Activated CD4-positive, CD25-positive, alpha-beta regulatory T cell treated with anti-CD3 and anti-CD28 coated beads, Interleukin-2, amount 50 U/mL, for 72 hours (primary cell): Measurements from ENCODE around the gene SPACDR.

Experiments
- DNase-seq: peaks from one replicate; pipeline ENCODE4 v3.0.0; 2021

Gene SPACDR

DNA sequence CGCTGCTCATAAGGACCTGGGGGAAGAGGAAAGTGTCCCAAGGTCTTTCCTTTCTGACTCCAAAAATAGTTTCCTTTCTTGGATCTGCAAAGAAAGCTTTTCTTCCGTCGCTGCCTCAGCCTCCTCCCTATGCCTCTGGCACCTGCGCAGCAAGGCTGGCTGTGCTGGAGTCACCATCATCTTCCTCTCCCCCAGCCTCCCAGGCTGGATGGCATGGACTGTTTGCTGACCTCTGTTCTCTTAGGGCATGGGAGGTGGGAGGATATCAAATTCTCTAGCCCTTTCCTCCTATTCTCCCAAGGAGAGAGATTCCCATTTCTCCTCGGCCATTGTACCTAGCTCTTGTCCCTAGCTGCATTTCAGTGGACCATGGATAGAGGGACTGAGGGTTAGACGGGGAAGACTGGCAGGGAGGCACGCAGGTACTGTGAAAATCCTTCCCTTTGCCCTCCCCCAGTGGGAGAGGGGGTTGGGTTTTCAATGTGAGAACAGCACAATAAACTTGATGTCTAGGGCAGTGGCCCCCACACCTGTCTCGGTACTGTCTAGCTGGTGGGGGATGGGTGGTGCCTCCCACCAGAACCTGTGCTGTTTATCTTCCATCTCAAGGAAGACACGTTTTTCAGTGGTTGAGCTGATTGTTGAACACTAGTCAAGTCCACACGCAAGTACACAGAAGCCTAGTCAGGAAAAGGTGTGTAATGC lies 30.3 kb downstream of the SPACDR start:
- DNase-seq, result no peak

DNA sequence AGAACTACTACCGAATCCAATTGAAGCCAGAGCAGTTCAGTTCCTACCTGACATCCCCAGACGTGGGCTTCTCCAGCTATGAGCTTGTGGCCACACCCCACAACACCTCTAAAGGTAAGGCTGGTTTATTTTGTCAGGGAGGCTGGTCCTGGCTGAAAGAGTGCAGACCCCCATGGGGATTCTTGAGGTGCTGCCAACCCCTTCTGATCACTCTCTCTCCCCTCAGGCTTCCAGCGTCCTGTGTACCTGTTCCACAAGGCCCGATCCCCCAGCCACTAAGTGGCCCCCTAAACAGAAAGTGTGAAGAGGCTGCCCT lies 30.8 kb downstream of the SPACDR start:
- no peak for DNase-seq

DNA sequence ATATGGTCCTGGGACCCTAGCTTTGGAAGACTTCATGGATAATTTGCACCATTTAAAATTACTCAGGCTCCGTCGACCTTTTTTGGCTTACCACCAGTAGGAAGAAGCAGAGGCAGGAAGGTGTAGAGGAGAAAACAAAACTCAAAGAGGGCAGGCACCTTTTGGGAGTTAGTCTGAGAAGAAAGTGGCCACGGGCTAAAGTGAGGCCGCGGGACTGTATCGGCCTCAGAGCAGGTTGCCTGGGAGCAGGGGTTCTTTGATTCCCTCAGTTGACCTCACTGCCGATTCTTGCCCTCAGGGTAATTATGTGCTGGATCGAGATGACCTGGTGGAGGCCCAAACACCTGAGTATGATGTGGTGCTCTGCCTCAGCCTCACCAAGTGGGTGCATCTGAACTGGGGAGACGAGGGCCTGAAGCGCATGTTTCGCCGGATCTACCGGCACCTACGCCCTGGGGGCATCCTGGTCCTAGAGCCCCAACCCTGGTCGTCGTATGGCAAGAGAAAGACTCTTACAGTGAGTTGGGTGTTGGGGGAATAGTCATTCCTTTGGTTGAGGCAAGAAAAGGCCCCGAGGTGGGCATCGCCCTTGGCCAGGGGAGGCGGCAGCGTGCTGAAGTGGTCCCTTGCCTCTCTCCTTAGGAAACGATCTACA lies 31.3 kb downstream of the SPACDR start:
- no peak for DNase-seq

DNA sequence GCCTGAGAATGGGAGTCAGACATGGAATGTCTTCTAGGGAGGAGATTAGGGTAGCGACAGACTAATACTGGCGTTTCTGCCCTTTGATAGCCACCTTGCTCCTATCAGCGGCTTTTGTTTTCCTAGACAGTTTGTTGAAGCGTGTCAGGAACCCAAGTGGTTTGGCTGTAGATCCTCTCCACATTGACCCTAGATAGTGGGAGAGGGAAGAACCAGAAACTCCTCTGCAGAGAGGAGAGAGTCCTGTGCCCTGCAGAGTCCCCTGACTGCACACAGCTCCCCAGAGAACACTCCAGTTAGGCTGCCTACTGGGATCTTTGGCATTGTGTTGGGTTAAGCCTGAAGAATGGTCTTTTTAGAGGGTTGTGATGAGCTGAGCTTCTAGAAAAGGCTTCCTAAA lies 32.0 kb downstream of the SPACDR start:
- DNase-seq, result no peak

DNA sequence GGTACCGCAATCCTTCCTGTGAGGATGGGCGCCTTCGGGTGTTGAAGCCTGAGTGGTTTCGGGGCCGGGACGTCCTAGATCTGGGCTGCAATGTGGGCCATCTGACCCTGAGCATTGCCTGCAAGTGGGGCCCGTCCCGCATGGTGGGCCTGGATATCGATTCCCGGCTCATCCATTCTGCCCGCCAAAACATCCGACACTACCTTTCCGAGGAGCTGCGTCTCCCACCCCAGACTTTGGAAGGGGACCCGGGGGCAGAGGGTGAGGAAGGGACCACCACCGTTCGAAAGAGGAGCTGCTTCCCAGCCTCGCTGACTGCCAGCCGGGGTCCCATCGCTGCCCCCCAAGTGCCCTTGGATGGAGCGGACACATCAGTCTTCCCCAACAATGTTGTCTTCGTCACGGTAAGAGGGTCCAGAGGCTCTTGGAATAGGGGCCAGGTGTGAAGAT lies 32.7 kb downstream of the SPACDR start:
- DNase-seq, result no peak

DNA sequence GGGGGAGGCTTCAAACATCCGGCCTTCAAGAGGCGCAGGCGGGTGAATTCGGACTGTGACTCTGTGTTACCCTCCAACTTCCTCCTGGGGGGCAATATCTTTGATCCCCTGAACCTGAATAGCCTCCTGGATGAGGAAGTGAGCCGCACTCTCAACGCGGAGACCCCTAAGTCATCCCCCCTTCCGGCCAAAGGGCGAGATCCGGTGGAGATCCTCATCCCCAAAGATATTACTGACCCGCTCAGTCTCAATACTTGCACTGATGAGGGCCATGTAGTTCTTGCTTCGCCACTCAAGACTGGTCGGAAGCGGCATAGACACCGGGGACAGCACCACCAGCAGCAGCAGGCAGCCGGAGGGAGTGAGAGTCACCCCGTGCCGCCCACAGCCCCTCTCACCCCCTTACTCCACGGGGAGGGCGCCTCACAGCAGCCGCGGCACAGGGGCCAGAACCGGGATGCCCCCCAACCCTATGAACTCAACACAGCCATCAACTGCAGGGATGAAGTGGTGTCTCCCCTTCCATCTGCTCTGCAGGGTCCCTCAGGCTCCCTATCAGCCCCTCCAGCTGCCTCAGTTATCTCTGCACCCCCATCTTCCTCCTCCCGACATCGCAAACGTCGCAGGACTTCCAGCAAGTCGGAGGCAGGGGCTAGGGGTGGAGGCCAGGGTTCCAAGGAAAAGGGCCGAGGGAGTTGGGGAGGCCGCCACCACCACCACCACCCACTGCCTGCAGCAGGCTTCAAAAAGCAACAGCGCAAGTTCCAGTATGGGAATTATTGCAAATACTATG lies 33.4 kb downstream of the SPACDR start:
- DNase-seq, result peak; percentile 43

DNA sequence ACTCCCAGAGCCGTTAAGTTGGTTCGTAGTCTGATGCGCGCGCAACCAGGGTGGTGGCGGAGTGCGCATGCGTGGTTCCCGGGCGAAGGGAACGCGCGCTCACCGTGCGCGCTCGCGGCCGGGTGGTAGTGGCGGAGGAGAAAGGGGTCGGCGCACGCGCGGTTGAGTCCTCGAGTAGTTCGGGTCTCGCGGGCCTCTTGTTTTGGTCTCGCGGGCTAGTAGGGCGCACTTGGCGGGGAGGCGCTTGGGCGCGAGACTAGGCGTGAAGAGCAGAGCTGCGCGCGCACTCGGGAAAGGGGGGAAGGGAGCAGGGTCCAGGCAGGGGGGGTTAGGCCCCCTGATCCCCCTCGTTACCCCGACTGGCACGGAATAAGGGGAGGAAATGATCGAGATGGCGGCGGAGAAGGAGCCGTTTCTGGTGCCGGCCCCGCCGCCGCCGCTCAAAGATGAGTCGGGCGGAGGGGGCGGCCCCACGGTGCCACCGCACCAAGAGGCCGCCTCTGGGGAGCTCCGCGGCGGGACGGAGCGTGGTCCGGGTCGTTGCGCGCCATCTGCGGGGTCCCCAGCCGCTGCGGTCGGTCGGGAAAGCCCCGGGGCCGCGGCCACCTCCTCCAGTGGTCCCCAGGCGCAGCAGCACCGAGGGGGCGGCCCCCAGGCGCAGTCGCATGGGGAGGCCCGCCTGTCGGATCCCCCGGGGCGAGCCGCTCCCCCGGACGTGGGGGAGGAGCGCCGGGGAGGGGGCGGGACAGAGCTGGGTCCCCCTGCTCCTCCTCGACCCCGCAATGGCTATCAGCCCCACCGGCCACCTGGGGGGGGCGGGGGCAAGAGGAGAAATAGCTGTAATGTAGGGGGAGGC lies 34.2 kb downstream of the SPACDR start, which contains the start of gene MEPCE:
Gene MEPCE, plus strand, starts transcription at position 195 of the 856 bp plus-strand sequence. Its CDS starts 188 bp downstream, at position 383.
- peak; percentile 98 for DNase-seq

DNA sequence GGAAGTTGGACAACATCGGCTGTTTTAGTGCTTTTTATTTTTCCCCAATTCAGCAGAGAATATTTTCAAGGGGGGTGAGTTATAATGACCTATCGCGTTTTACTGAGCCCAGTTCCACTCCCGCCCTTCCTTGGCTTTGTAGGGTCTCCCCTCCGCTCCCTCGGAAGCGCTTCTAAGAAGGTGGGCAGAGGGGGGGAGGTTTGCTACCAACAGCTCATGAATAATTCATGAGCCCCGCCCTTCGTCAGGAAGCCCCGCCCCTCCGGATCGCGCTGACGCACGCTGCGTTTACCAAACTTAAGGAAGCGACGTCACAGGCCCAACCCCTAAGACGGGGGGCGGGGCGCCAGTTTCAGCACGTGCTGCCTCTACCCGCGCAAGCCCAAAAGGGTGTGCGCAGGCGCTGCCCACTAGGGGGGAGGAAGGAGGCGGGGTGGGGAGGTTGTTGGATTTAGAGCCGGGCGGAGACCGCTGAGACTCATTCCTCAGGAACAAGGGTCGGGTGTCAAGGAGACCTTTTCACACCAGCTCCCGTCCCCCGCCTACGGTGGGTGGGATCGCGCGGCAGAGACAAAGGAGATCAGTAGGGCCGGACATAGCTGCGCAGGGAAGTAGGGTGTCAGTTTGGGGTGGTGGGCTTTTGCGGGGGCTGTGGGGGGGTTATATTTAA lies 35.0 kb downstream of the SPACDR start:
- peak; percentile 100 for DNase-seq

DNA sequence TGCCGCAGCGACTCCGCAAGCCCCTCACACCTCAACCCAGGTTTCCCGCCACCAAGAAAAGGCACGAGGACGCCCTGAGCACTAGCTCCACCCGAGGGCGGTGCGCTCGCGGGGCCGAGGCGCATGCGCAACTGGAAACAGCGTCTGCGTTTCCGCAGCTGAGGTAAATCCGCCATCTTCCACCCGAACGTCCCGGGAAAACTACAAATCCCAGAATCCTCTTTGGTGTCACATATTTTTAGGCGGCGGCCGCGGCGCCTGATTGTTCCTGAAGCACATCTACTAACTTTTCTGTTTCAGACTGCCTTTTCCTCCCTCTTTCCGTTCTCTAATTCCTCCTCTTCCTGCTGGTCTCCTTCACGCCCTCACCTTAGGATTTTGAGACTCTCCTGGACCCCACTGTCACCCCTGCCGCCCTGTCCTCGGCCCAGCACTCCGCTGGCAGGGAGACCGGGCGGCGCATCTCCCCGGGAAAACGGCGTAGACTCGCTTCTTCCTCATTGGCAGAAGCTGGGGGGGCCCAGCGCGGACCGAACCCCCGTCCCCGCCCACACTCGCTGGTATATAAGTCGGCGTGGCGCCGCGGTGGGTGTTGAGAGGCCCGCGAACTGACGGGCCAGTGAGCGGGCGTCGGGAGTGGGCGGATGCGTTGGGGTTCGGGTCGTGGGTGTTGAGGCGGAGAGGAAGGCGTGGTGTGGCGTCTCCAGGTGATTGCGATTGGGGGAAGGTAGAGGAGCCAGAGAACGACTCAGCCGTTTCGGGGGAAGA lies 35.7 kb downstream of the SPACDR start, which contains the start of gene ZCWPW1:
Gene ZCWPW1, minus strand, starts transcription at position 505 of the 768 bp plus-strand sequence. CDS start 8,054 bp downstream, outside the sequence.
- DNase-seq, result peak; percentile 96

DNA sequence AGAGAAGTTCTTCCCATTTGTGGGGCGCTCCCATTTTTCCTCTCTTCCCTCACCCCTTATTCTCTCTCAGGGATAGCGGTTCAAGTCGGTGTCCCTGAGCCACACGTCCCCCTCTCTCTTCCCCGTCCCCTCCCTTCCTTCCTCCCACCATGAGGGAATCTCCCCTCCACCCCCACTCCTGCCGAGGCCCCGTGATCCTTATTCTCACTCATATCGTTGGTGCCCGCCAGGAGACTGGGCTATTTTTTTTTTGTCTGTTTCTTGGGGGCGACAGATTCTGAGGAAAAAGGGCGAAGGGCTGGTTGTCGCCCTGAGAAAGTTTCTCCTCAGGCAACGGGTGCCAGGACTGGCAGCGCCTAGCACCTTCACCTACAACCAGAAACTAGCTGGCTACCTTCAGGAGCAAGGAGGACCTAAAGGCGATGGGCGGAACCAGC lies 36.3 kb downstream of the SPACDR start:
- no peak for DNase-seq

DNA sequence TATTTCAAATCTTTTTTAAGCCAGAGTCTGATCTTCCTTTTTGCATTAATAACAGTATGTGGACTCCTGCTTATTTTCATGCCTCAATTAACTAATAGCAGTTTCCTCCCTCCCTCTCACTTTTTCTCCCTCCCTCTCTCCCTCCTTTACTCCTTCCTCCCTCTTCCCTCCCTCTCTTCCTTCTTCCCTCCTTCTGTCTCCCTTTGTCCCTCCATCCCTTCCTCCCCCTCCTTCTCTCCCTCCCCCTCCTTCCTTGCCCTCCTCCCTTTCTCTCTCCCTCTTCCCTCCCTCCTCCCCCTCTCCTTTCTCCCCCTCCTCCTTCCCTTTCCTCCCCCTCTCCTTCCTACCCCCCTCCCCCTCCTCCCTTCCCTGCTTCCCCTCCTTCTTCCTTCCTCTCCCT lies 37.5 kb downstream of the SPACDR start:
- DNase-seq, result no peak

DNA sequence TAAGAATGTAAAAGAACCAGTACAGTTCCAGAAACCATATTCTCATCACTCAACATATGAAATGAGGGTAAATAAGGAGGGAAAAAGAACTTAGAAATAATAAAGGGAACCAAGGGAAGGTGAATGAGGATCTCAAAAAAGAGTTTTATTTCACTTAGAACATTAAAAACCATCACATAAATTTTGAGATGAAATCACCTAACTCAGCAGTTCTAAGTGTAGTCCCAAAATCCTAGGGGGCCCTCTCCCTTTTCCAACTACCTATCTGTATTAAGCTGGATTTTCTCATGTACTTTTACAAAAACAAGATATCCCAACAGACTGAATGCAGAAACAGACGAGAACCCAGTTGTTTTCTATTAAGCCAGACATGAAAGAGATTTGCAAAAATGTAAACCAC lies 38.7 kb downstream of the SPACDR start:
- no peak for DNase-seq

DNA sequence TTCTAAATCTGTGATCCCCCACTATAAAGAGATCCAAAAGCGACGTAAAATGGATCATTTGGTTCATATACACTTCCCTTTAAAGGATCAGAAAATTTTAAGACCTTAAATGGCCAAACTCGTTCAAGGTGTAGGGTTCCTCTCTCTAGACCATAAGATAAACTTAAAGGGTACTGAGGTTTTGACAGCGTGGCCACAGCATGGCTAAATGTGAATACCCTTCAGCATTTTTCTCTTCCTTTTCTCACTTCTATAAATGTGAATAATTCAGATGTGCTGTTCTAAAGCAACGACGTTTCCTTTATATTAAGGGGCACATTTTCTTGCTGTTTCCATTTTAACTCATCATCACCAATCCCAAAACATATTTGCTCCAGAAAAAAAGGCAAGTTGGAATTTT lies 40.7 kb downstream of the SPACDR start:
- DNase-seq, result no peak

DNA sequence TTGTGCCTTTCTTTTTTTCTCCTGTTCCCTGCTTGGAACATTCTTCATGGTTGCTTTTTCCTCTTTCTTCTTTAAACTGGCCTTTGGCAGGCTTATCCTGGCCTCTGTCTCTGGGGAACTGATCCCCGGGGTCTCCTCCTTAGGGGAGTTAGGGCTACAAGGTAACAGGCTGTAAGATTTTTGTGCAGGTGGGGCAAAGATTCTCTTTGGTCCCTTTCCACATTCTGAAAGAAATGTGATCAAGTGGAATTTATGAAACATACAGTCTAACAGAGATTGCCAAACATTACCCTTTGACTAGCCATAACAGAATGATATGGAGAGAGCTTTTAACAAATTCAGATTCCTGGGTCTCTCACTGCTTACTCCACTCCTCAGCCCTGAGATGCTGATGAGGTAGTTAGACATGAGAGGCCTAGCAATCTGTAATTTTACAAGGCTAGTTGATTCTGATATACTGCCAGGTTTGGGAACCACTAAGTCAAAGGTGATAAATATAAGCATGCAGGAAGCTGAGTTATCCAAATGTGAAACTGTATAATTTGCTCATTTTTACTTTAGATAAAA lies 44.3 kb downstream of the SPACDR start:
- DNase-seq, result no peak

DNA sequence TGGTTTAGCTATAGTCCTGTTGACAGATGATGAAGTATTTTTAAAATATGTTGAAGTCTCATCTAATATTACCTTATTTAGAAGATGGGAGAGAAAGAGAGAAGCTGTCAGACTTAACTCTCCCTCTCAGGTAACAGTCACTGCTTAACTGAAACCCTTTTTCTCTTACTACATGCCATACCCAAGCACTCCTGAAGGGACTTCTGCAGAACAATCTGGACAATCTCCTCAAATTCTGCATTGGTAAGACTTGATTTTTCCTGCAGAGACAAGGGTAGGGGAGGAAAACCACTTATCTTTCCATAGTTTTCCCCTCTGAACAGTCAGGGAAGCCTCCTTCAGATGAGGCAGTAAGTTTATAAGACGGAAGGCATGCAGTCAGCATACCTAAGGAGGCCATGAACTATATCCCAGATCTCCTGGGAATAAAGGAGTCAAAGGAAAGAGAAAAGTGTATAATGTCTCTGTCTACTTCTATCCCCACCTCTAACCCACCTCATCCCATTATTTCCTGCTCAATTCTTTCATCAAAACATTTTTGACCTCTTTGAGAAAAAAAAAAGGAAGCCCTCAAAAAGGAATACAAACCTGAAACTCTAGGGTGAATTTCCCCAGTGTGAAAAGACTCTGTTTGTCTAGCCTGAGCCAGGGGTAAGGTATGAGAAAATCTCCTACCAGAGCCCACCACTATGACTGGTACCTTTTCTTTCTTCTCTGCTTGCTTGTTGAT lies 45.0 kb downstream of the SPACDR start:
- DNase-seq, result no peak

DNA sequence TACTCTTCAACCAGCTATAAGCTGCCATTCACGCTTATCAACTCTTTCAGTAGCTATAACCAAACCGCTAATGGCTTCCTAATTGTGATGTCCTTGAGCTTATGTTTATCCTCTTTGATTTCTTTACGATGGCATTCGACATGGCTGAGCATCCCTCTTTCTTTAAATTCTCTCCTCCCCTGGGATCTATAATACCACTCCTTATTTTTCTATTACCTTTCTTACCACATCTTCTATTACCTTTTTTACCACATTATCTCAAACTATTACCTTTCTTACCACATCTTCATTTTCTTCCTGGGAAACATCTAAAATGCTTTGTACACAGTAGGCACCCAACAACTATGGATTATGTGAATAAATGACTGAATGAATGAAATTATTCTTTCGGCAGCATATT lies 48.6 kb downstream of the SPACDR start:
- no peak for DNase-seq

DNA sequence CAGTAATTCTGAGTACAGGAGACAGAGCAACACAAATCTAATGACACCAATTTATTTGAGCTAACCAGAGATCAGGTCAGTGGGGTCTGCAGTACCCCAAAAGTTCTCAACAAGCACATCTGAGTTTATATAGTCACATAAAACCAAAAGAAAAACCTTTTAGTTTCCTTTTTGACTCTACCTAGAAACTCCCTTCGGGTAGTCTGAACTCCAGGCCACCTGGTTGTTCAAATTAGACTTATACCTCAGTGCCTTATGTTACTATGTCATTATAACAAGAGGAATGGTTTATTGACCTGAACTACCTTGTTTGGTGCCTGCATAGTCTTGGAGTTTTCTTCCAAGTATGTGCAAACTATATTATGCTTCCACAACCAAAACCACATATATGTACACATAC lies 50.2 kb downstream of the SPACDR start:
- DNase-seq, result no peak

DNA sequence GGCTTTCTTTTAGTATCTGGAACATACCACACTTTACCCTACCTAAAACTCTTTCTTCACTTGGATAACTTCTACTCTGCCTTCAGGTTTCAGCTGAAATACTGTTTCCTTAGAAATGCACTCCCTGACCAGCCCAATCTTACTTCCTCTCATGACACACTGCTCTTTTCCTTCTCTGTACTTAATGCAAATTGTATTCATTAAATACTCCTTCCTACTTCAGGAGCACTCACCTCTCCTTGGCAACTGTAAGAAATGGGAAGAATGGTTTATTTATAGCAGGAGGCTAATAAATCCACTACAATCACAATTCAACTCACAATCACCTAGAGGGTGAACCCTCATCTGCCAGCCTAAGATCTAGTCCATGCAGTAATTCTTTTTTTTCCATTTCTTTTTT lies 50.7 kb downstream of the SPACDR start:
- no peak for DNase-seq

DNA sequence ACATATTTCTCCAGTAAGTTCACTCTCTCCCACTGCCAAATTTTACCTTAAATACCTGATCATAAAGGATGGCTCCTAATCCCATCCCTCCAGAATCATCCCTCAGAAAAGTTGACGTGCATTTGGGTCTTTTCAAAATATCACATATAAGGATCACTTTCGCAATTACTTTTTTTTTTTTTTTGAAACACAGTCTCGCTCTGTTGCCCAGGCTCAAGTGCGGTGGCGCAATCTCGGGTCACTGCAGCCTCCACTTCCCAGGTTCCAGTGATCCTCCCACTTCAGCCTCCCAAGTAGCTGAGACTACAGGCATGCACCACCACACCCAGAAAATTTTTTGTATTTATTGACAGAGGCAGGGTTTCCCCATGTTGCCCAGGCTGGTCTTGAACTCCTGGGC lies 53.0 kb downstream of the SPACDR start:
- no peak for DNase-seq
